ENCODE data around the gene FGR.
"Not testable (repeated sequence)": the region's sequence is repeated elsewhere in the genome, so short reads cannot be mapped to it uniquely, and the experiment has no call there.

FGR gene

GRCh38 chr1:27659497-27660299 is 24.7 kb upstream of the FGR start:
- peak; percentile 88 for DNase-seq

GRCh38 chr1:27658951-27659496 is 24.0 kb upstream of the FGR start:
- no peak for DNase-seq

- no peak for DNase-seq
Measured at GRCh38 chr1:27656157-27656893, 21.3 kb upstream of the FGR start.

GRCh38 chr1:27655151-27655937 is 20.4 kb upstream of the FGR start:
- peak; percentile 26 for DNase-seq

GRCh38 chr1:27652111-27652864 is 17.3 kb upstream of the FGR start:
- DNase-seq, result no peak

GRCh38 chr1:27650539-27651175 is 15.7 kb upstream of the FGR start:
- DNase-seq, result peak; percentile 83

- no peak for DNase-seq
Measured at GRCh38 chr1:27650171-27650538, 15.2 kb upstream of the FGR start.

GRCh38 chr1:27649306-27649635 is 14.3 kb upstream of the FGR start:
- DNase-seq, result no peak

- DNase-seq, result no peak
Measured at GRCh38 chr1:27648602-27649305, 13.8 kb upstream of the FGR start.

GRCh38 chr1:27647328-27647727 is 12.3 kb upstream of the FGR start:
- DNase-seq, result no peak

- DNase-seq, result no peak
Measured at GRCh38 chr1:27646676-27647075, 11.7 kb upstream of the FGR start.

- no peak for DNase-seq
Measured at GRCh38 chr1:27645071-27645415, 10.1 kb upstream of the FGR start.

- DNase-seq, result no peak
Measured at GRCh38 chr1:27644369-27645070, 9.5 kb upstream of the FGR start.

GRCh38 chr1:27643600-27644368 is 8.8 kb upstream of the FGR start:
- peak; percentile 33 for DNase-seq

GRCh38 chr1:27640514-27640913 is 5.5 kb upstream of the FGR start:
- DNase-seq, result not testable (repeated sequence)

- no peak for DNase-seq
Measured at GRCh38 chr1:27638805-27639204, 3.8 kb upstream of the FGR start.

GRCh38 chr1:27638047-27638734 is 3.2 kb upstream of the FGR start:
- DNase-seq, result no peak

- no peak for DNase-seq
Measured at GRCh38 chr1:27635396-27636142, 584 bp upstream of the FGR start.

Data from DMS153 (cell line).